Lung (tissue), 12 donors: ENCODE data around the gene NFASC. TPM values are rescaled to one million over a fixed set of nuclear protein-coding genes. Genes with fewer than 3 reads are reported as not detected.

Experiments
- ATAC-seq: fragments of 200-7000 bp; cut with Tn5 transposase; one replicate; pipeline ENCODE4 v1.9.1; 2020; ENCODE audit warnings: moderate number of reproducible peaks; ENCODE audit not compliant: insufficient read depth, low FRiP score
- DNase-seq, 3 donors: peaks; one replicate each; pipeline ENCODE4 v3.0.0-alpha.2; 2013 to 2017
- H3K27ac ChIP-seq, 2 donors: one replicate each; pipeline ENCODE4 v1.5.1; 2013; ENCODE audit warnings: mild to moderate bottlenecking in 2 of 2, moderate library complexity in 2 of 2, control low read depth in 1 of 2, inconsistent platforms in 1 of 2, low read depth in 1 of 2, low read length in 1 of 2
- H3K27me3 ChIP-seq, 3 donors: one replicate each; pipeline ENCODE4 v1.5.1; 2013; ENCODE audit warnings: low read length in 2 of 3; ENCODE audit not compliant: control insufficient read depth in 3 of 3, insufficient read depth in 3 of 3
- H3K36me3 ChIP-seq, 4 donors: one replicate each; pipeline ENCODE4 v1.5.1; 2013; ENCODE audit warnings: low read length in 4 of 4, mild to moderate bottlenecking in 1 of 4, moderate library complexity in 1 of 4; ENCODE audit not compliant: control insufficient read depth in 4 of 4, insufficient read depth in 4 of 4
- H3K4me1 ChIP-seq, 5 donors: one replicate each; pipeline ENCODE4 v1.5.1; 2013; ENCODE audit warnings: low read length in 5 of 5, mild to moderate bottlenecking in 2 of 5, moderate library complexity in 1 of 5; ENCODE audit not compliant: control insufficient read depth in 5 of 5, insufficient read depth in 5 of 5
- H3K4me3 ChIP-seq: one replicate; pipeline ENCODE4 v1.5.1; 2013; ENCODE audit warnings: mild to moderate bottlenecking, control low read depth, moderate library complexity
- H3K9ac ChIP-seq, 2 donors: one replicate each; pipeline ENCODE4 v1.5.1; 2013; ENCODE audit warnings: low read length in 2 of 2, control low read depth in 1 of 2; ENCODE audit not compliant: insufficient read depth in 1 of 2
- H3K9me3 ChIP-seq, 4 donors: one replicate each; pipeline ENCODE4 v1.5.1; 2013; ENCODE audit warnings: low read length in 3 of 4, mild to moderate bottlenecking in 1 of 4, moderate library complexity in 1 of 4; ENCODE audit not compliant: control insufficient read depth in 4 of 4, insufficient read depth in 3 of 4
- WGBS, 2 donors: extraction: QIAGEN DNeasy Blood & Tissue Kit; methylation state at CpG; one replicate each; pipeline ENCODE4 v1.1.7; 2013; 5-methylcytosine and 5-hydroxymethylcytosine counted together
- polyA plus RNA-seq, 2 donors: library from polyadenylated mRNA; stranded (reverse); fragments of 200-250 nt; gene quantifications; one replicate each; pipeline ENCODE4 v1.2.1, GENCODE V29; 2013
- total RNA-seq, 2 donors: library from RNA; depleted of rRNA in 1 of 2; stranded (reverse); fragments of >200 nt in 1 of 2; gene quantifications; one replicate each; pipeline ENCODE4 v1.2.1, GENCODE V29; 2014 to 2021
- TF ChIP-seq, protein P1 (sequence below): IDR thresholded peaks from 2 replicates; pipeline ENCODE4 v1.5.1; 2012; ENCODE audit warnings: mild to moderate bottlenecking; ENCODE audit errors: control extremely low read depth, extremely low read depth
- donor health status: control.
- donor health status: control.
- donor health status: Bipolar disorder and iron deficiency.
- donor health status: healthy.
- donor health status: DM: yes; HTN: yes; CAD: no.

The NFASC gene
- total and polyA plus RNA-seq, 4 donors = 1.8 to 11.2 (median 3.8) TPM

DNA sequence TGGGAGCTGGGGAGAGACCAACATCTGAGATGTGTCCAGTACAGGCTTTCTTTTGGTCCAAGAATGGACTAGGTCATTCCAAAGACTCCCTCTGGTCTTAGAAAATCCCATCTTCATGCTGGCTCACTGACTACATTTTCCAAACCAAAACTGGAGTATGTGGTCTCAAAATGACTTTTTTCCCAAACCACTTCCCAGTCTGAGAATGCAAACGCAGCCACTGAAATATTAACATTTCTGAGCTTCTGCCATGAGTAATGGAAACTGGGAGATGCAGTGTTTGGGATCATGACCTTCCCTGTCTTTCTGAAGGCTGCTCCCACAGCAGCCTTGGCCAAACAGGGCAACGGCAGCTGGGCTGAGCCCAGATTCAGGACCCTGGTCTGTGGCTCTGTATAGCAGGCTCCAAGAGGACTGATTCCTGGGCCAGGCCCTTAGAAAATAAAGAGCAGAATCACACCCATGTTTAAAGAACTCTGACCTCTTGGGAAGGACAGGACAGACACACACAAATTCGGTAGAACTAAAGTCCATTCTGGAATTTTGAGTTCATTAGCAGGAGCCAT lies 110.3 kb downstream of the NFASC start:
- Histone ChIP-seq H3K9me3 (no peaks in the 10 kb centered on the region), H3K4me1 (no peaks in the 10 kb centered on the region), H3K27me3 (peaks cover 0 to 3% (median 0%) of the 10 kb centered on the region in 3 donors), H3K4me3 (no peak overlapping the region), H3K9ac (no peak overlapping the region), H3K36me3 (no peaks in the 10 kb centered on the region), H3K27ac (peak overlapping the region in 1 of 2 donors; percentile 13)
- TF ChIP-seq, protein P1, sequence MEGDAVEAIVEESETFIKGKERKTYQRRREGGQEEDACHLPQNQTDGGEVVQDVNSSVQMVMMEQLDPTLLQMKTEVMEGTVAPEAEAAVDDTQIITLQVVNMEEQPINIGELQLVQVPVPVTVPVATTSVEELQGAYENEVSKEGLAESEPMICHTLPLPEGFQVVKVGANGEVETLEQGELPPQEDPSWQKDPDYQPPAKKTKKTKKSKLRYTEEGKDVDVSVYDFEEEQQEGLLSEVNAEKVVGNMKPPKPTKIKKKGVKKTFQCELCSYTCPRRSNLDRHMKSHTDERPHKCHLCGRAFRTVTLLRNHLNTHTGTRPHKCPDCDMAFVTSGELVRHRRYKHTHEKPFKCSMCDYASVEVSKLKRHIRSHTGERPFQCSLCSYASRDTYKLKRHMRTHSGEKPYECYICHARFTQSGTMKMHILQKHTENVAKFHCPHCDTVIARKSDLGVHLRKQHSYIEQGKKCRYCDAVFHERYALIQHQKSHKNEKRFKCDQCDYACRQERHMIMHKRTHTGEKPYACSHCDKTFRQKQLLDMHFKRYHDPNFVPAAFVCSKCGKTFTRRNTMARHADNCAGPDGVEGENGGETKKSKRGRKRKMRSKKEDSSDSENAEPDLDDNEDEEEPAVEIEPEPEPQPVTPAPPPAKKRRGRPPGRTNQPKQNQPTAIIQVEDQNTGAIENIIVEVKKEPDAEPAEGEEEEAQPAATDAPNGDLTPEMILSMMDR = no peak
- no peak for ATAC-seq
- WGBS, 2 donors = 52 to 61% methylated on average over 3 of the region's 3 CpGs
- no peak for DNase-seq

DNA sequence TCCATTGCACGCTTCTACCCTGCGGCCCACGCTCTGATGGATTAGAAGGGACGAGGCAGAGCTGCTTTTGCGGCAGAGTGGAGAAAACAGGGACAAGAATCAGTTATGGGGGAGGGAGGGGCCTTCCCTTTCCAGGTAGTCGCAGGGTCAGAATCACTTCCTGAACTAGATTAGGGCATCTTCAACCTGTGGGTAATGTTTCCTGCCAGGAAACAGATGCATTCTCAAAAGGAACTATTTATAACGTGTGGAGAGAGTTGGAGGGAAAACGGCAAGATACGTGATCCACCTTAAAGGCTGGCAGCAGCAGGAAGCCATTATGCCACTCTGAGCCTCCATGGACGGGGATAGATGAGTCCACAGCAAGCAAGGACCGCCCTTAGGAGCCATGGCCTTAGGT lies 112.5 kb downstream of the NFASC start:
- no peaks in the 10 kb centered on the region for H3K4me1 ChIP-seq
- H3K4me3 ChIP-seq = no peak overlapping the region
- TF ChIP-seq, protein P1 = no peak
- 19 to 41% methylated on average over 11 of the region's 11 CpGs for WGBS, 2 donors
- no peak overlapping the region for H3K9ac ChIP-seq
- H3K9me3 ChIP-seq = no peaks in the 10 kb centered on the region
- peaks cover 0 to under 1% (median 0%) of the 10 kb centered on the region in 3 donors for H3K27me3 ChIP-seq
- H3K27ac ChIP-seq = no peak overlapping the region
- DNase-seq (no peak), ATAC-seq (no peak)
- H3K36me3 ChIP-seq = no peaks in the 10 kb centered on the region

DNA sequence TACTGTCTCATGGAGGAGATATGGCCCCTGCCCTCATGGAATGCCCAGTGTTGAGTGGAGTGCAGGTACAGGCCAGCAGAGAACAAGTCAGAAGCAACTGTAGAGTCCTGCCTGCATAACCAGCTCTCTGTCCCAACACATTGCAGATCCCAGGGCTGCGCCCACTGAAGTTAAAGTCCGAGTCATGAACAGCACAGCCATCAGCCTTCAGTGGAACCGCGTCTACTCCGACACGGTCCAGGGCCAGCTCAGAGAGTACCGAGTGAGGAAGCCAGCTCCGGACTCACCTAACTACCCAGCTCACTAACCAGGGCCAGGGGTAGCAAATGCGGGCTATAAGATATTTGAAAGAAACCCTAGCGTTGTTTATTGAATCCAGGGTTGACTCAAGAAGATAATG lies 113.2 kb downstream of the NFASC start:
- no peaks in the 10 kb centered on the region for H3K9me3 ChIP-seq
- H3K4me1 ChIP-seq = no peaks in the 10 kb centered on the region
- no peaks in the 10 kb centered on the region for H3K27me3 ChIP-seq
- WGBS, 2 donors = 93 to 97% methylated on average over 10 of the region's 10 CpGs
- DNase-seq = no peak
- H3K36me3 ChIP-seq = no peaks in the 10 kb centered on the region
- H3K4me3 ChIP-seq = no peak overlapping the region
- H3K27ac ChIP-seq = no peak overlapping the region
- TF ChIP-seq, protein P1 = no peak
- no peak overlapping the region for H3K9ac ChIP-seq
- ATAC-seq = no peak

DNA sequence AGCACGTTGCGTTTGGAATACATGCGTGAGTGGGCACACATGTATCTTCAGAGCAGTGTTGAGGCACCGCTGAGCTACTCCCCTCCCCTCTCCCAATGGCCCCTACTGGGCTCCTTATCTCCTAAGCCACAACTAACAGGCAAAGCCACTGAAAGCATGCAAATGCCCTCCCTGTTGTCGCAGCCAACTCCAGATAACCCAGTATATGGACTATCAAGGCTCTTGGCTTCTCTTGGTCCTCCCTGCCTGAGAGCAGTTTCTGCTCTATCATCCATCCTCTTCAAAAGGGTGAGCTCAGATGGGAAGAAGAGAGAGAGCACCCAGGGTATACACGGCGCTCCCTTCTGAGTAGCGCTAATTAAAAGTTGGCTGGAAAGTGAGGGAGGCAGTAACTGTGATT lies 113.8 kb downstream of the NFASC start:
- 82 to 93% methylated on average over 8 of the region's 8 CpGs for WGBS, 2 donors
- TF ChIP-seq, protein P1 = no peak

More for the DNA sequence above, 113.8 kb downstream of the NFASC start:
- Histone ChIP-seq H3K4me3 (no peak overlapping the region), H3K9ac (no peak overlapping the region), H3K4me1 (no peaks in the 10 kb centered on the region), H3K36me3 (no peaks in the 10 kb centered on the region), H3K27me3 (no peaks in the 10 kb centered on the region), H3K27ac (no peak overlapping the region), H3K9me3 (no peaks in the 10 kb centered on the region)
- ATAC-seq = no peak
- no peak for DNase-seq
